SJCRH30 (cell line): ENCODE measurements around the gene SMTNL2. TPM values are rescaled to one million over a fixed set of nuclear protein-coding genes. Genes with fewer than 3 reads are reported as not detected.

ENCODE experiments used
- DNase-seq, 2 experiments: peaks; one replicate each; pipeline ENCODE4 v3.0.0-alpha.2; 2015 to 2020
- H3K27ac ChIP-seq: fragments of 250-450 bp; sonication (Bioruptor Pico); 2 replicates; pipeline ENCODE4 v1.5.1; 2020; ENCODE audit warnings: mild to moderate bottlenecking, moderate library complexity
- H3K27me3 ChIP-seq: fragments of 250-450 bp; sonication (Bioruptor Pico); 2 replicates; pipeline ENCODE4 v1.5.1; 2020; ENCODE audit warnings: mild to moderate bottlenecking, moderate library complexity
- H3K36me3 ChIP-seq: fragments of 250-450 bp; sonication (Bioruptor Pico); 2 replicates; pipeline ENCODE4 v1.5.1; 2020; ENCODE audit warnings: mild to moderate bottlenecking, moderate library complexity
- H3K4me1 ChIP-seq: fragments of 250-450 bp; sonication (Bioruptor Pico); 2 replicates; pipeline ENCODE4 v1.5.1; 2020; ENCODE audit warnings: mild to moderate bottlenecking, moderate library complexity
- H3K4me3 ChIP-seq: fragments of 250-450 bp; sonication (Bioruptor Pico); 2 replicates; pipeline ENCODE4 v1.5.1; 2020; ENCODE audit warnings: mild to moderate bottlenecking, moderate library complexity
- H3K9me3 ChIP-seq: fragments of 250-450 bp; sonication (Bioruptor Pico); replicated peaks from 2 replicates; pipeline ENCODE4 v1.5.1; 2020; ENCODE audit warnings: mild to moderate bottlenecking, moderate library complexity
- total RNA-seq: library from RNA; depleted of rRNA; stranded (reverse); fragments of >200 nt; shearing (Covaris generic); gene quantifications from 2 replicates; pipeline ENCODE4 v1.2.3, GENCODE V29; 2014

Gene SMTNL2
- total RNA-seq, 1 experiment from 2014 or later, result not detected

- no peaks in the 10 kb centered on the region for H3K36me3 ChIP-seq
- no peak for DNase-seq
Observed at GRCh38 chr17:4542003-4542725, 42.2 kb upstream of the SMTNL2 start.

GRCh38 chr17:4542726-4543191 is 41.6 kb upstream of the SMTNL2 start:
- DNase-seq, result no peak
- Histone ChIP-seq H3K4me1 (no peaks in the 10 kb centered on the region), H3K27ac (no peak overlapping the region), H3K4me3 (no peak overlapping the region), H3K9me3 (no peaks in the 10 kb centered on the region), H3K27me3 (no peaks in the 10 kb centered on the region), H3K36me3 (no peaks in the 10 kb centered on the region)

More at GRCh38 chr17:4542003-4542725, 42.2 kb upstream of the SMTNL2 start:
- H3K27ac ChIP-seq, result no peak overlapping the region
- H3K4me3 ChIP-seq, result no peak overlapping the region
- no peaks in the 10 kb centered on the region for H3K27me3 ChIP-seq
- no peaks in the 10 kb centered on the region for H3K4me1 ChIP-seq
- no peaks in the 10 kb centered on the region for H3K9me3 ChIP-seq

- no peak overlapping the region for H3K27ac ChIP-seq
- no peak for DNase-seq
- H3K27me3 ChIP-seq, result no peaks in the 10 kb centered on the region
- H3K4me3 ChIP-seq, result no peak overlapping the region
- H3K9me3 ChIP-seq, result no peaks in the 10 kb centered on the region
- no peaks in the 10 kb centered on the region for H3K4me1 ChIP-seq
- no peaks in the 10 kb centered on the region; the same call in 1 of the 2 replicates for H3K36me3 ChIP-seq
Observed at GRCh38 chr17:4543557-4544026, 40.7 kb upstream of the SMTNL2 start.

GRCh38 chr17:4544135-4544950 is 40.0 kb upstream of the SMTNL2 start:
- no peaks in the 10 kb centered on the region for H3K27me3 ChIP-seq
- no peak overlapping the region for H3K27ac ChIP-seq
- H3K4me1 ChIP-seq, result no peaks in the 10 kb centered on the region
- DNase-seq, result no peak
- no peaks in the 10 kb centered on the region; the same call in none of the 2 replicates for H3K36me3 ChIP-seq
- H3K9me3 ChIP-seq, result no peaks in the 10 kb centered on the region
- H3K4me3 ChIP-seq, result no peak overlapping the region

GRCh38 chr17:4544951-4545216 is 39.4 kb upstream of the SMTNL2 start:
- Histone ChIP-seq H3K4me1 (no peaks in the 10 kb centered on the region), H3K4me3 (no peak overlapping the region), H3K27me3 (no peaks in the 10 kb centered on the region), H3K9me3 (no peaks in the 10 kb centered on the region), H3K36me3 (no peaks in the 10 kb centered on the region; the same call in none of the 2 replicates), H3K27ac (no peak overlapping the region)
- DNase-seq, result no peak

GRCh38 chr17:4545217-4545951 is 38.9 kb upstream of the SMTNL2 start:
- no peaks in the 10 kb centered on the region; the same call in none of the 2 replicates for H3K36me3 ChIP-seq

GRCh38 chr17:4547118-4547906 is 37.0 kb upstream of the SMTNL2 start:
- H3K27me3 ChIP-seq, result no peaks in the 10 kb centered on the region
- no peaks in the 10 kb centered on the region for H3K4me1 ChIP-seq
- no peak overlapping the region for H3K4me3 ChIP-seq
- H3K9me3 ChIP-seq, result no peaks in the 10 kb centered on the region
- peaks cover 7% of the 10 kb centered on the region for H3K36me3 ChIP-seq
- no peak for DNase-seq
- no peak overlapping the region for H3K27ac ChIP-seq

More at GRCh38 chr17:4545217-4545951, 38.9 kb upstream of the SMTNL2 start:
- DNase-seq, result no peak
- Histone ChIP-seq H3K4me3 (no peak overlapping the region), H3K4me1 (no peaks in the 10 kb centered on the region), H3K27me3 (no peaks in the 10 kb centered on the region), H3K9me3 (no peaks in the 10 kb centered on the region), H3K27ac (no peak overlapping the region)

- no peak overlapping the region for H3K4me3 ChIP-seq
- H3K9me3 ChIP-seq, result no peaks in the 10 kb centered on the region
- peaks cover 7% of the 10 kb centered on the region for H3K36me3 ChIP-seq
- H3K27me3 ChIP-seq, result no peaks in the 10 kb centered on the region
- no peaks in the 10 kb centered on the region for H3K4me1 ChIP-seq
- no peak for DNase-seq
- no peak overlapping the region for H3K27ac ChIP-seq
Observed at GRCh38 chr17:4548061-4548461, 36.3 kb upstream of the SMTNL2 start.

- no peak for DNase-seq
- Histone ChIP-seq H3K36me3 (peaks cover 7% of the 10 kb centered on the region), H3K4me1 (no peaks in the 10 kb centered on the region), H3K9me3 (no peaks in the 10 kb centered on the region), H3K4me3 (no peak overlapping the region), H3K27ac (no peak overlapping the region), H3K27me3 (no peaks in the 10 kb centered on the region)
Observed at GRCh38 chr17:4548721-4549531, 35.4 kb upstream of the SMTNL2 start.

GRCh38 chr17:4549781-4550533 is 34.4 kb upstream of the SMTNL2 start:
- Histone ChIP-seq H3K27me3 (no peaks in the 10 kb centered on the region), H3K4me1 (no peaks in the 10 kb centered on the region), H3K27ac (no peak overlapping the region), H3K9me3 (no peaks in the 10 kb centered on the region), H3K4me3 (no peak overlapping the region), H3K36me3 (peaks cover 7% of the 10 kb centered on the region)
- no peak for DNase-seq

GRCh38 chr17:4550534-4551039 is 33.7 kb upstream of the SMTNL2 start:
- Histone ChIP-seq H3K4me1 (no peaks in the 10 kb centered on the region), H3K27ac (no peak overlapping the region), H3K36me3 (peaks cover 7% of the 10 kb centered on the region), H3K9me3 (no peaks in the 10 kb centered on the region), H3K27me3 (no peaks in the 10 kb centered on the region), H3K4me3 (no peak overlapping the region)
- no peak for DNase-seq

- H3K36me3 ChIP-seq, result peaks cover 7% of the 10 kb centered on the region
- DNase-seq, result no peak
- H3K27ac ChIP-seq, result no peak overlapping the region
- no peaks in the 10 kb centered on the region for H3K9me3 ChIP-seq
- H3K4me1 ChIP-seq, result no peaks in the 10 kb centered on the region
- no peaks in the 10 kb centered on the region for H3K27me3 ChIP-seq
- H3K4me3 ChIP-seq, result no peak overlapping the region
Observed at GRCh38 chr17:4551141-4551540, 33.2 kb upstream of the SMTNL2 start.
